H1 (cell line): ENCODE data around the gene FRMD6. TPM values are rescaled to one million over a fixed set of nuclear protein-coding genes. Genes with fewer than 3 reads are reported as not detected.

Source experiments
- BRCA1 ChIP-seq: IDR thresholded peaks from 2 replicates; pipeline ENCODE4 v1.6.1; 2012; ENCODE audit warnings: low read depth, low read length, improper control_type of control experiment
- CBX8 ChIP-seq: fragments of 300-800, 300-1000 bp; sonication (generic); IDR thresholded peaks from 2 replicates; pipeline ENCODE4 v1.7.1; 2016; ENCODE audit warnings: low read depth, low read length, borderline replicate concordance
- CHD2 ChIP-seq: IDR thresholded peaks from 2 replicates; pipeline ENCODE4 v1.6.1; 2012; ENCODE audit warnings: low read length, improper control_type of control experiment
- EP300 ChIP-seq, 2 experiments: IDR thresholded peaks; 1 replicate in 1 of 2; 2 replicates in 1 of 2; pipeline ENCODE4 v1.6.1; 2011 to 2012; ENCODE audit warnings: low read depth in 2 of 2, low read length in 2 of 2, mild to moderate bottlenecking in 2 of 2, borderline replicate concordance in 1 of 2, inconsistent platforms in 1 of 2, moderate library complexity in 1 of 2
- GTF2F1 ChIP-seq: IDR thresholded peaks from 2 replicates; pipeline ENCODE4 v1.6.1; 2012; ENCODE audit warnings: low read depth, low read length, improper control_type of control experiment, borderline replicate concordance
- JUND ChIP-seq: IDR thresholded peaks from 2 replicates; pipeline ENCODE4 v1.6.1; 2011; ENCODE audit warnings: mild to moderate bottlenecking, improper control_type of control experiment, low read length
- KDM4A ChIP-seq: IDR thresholded peaks from one replicate; pipeline ENCODE4 v1.7.1; 2012; ENCODE audit warnings: low read depth, mild to moderate bottlenecking, moderate library complexity, low read length, inconsistent platforms; ENCODE audit not compliant: severe bottlenecking
- MAFK ChIP-seq: IDR thresholded peaks from 2 replicates; pipeline ENCODE4 v1.6.1; 2012; ENCODE audit warnings: low read depth, mild to moderate bottlenecking, improper control_type of control experiment, low read length
- POLR2A ChIP-seq, 2 experiments: IDR thresholded peaks; 1 replicate in 1 of 2; 2 replicates in 1 of 2; pipeline ENCODE4 v1.6.1; 2011; ENCODE audit warnings: low read depth in 2 of 2, low read length in 2 of 2, mild to moderate bottlenecking in 2 of 2; ENCODE audit errors: control extremely low read depth in 1 of 2
- POLR2AphosphoS5 ChIP-seq: IDR thresholded peaks from 2 replicates; pipeline ENCODE4 v1.6.1; 2011; ENCODE audit warnings: low read depth, low read length
- POU5F1 ChIP-seq: IDR thresholded peaks from 2 replicates; pipeline ENCODE4 v1.6.1; 2011; ENCODE audit warnings: low read depth, mild to moderate bottlenecking, low read length, moderate library complexity
- RXRA ChIP-seq: IDR thresholded peaks from 2 replicates; pipeline ENCODE4 v1.6.1; 2011; ENCODE audit warnings: low read depth, mild to moderate bottlenecking, low read length, moderate library complexity; ENCODE audit not compliant: insufficient read depth
- SAP30 ChIP-seq: fragments of 300-600 bp; sonication (generic); IDR thresholded peaks from 2 replicates; pipeline ENCODE4 v1.7.1; 2012; ENCODE audit warnings: low read length, moderate library complexity, mild to moderate bottlenecking, inconsistent platforms; ENCODE audit not compliant: insufficient read depth, insufficient replicate concordance
- SIN3A ChIP-seq, 2 experiments: IDR thresholded peaks in 1 of 2; conservative IDR thresholded peaks in 1 of 2; 2 replicates each; pipeline ENCODE4 v1.6.1; 2011 to 2012; ENCODE audit warnings: low read length in 2 of 2, improper control_type of control experiment in 1 of 2, low read depth in 1 of 2, mild to moderate bottlenecking in 1 of 2
- SIRT6 ChIP-seq: IDR thresholded peaks from one replicate; pipeline ENCODE4 v1.7.1; 2012; ENCODE audit warnings: low read length, inconsistent platforms
- SP1 ChIP-seq: IDR thresholded peaks from 2 replicates; pipeline ENCODE4 v1.6.1; 2011; ENCODE audit warnings: low read depth, low read length
- SP4 ChIP-seq: IDR thresholded peaks from 2 replicates; pipeline ENCODE4 v1.6.1; 2012; ENCODE audit warnings: low read length, inconsistent platforms
- SRF ChIP-seq: IDR thresholded peaks from 2 replicates; pipeline ENCODE4 v1.6.1; 2011; ENCODE audit warnings: mild to moderate bottlenecking, low read depth, low read length, moderate library complexity
- TEAD4 ChIP-seq: IDR thresholded peaks from 2 replicates; pipeline ENCODE4 v1.6.1; 2012; ENCODE audit warnings: low read depth, low read length, inconsistent platforms, mixed read lengths
- YY1 ChIP-seq: IDR thresholded peaks from 2 replicates; pipeline ENCODE4 v1.6.1; 2011; ENCODE audit warnings: low read depth, mild to moderate bottlenecking, low read length
- polyA plus RNA-seq, 7 experiments: library from polyadenylated mRNA; depleted of rRNA in 3 of 7; stranded (reverse) in 5 of 7; unstranded in 2 of 7; fragments of >200 nt in 5 of 7; fragments of 200-250 nt in 2 of 7; gene quantifications; 1 replicate in 5 of 7; 2 replicates in 1 of 7; 4 replicates in 1 of 7; pipeline versions ENCODE4 v1.2.1 to v1.2.3, GENCODE V29; 2011 to 2013; ENCODE audit warnings: missing spikeins in 2 of 7, mixed read lengths in 2 of 7
- total RNA-seq: library from RNA; stranded (reverse); fragmentation: NEBNext Ultra II Directional; extraction: Animal tissue kit (Norgen Biotek cat#: 25700); gene quantifications from 2 replicates; pipeline ENCODE4 v1.2.1, GENCODE V29; 2021
- TF ChIP-seq, protein P1 (sequence below): IDR thresholded peaks from 2 replicates; pipeline ENCODE4 v1.6.1; 2012; ENCODE audit warnings: low read length, inconsistent platforms

The FRMD6 gene
- total and polyA plus RNA-seq, 2 of the 8 experiments (the other 6 are each of a cell fraction or from before 2014, with no cell fraction given): 5.4 to 23.7 TPM

DNA sequence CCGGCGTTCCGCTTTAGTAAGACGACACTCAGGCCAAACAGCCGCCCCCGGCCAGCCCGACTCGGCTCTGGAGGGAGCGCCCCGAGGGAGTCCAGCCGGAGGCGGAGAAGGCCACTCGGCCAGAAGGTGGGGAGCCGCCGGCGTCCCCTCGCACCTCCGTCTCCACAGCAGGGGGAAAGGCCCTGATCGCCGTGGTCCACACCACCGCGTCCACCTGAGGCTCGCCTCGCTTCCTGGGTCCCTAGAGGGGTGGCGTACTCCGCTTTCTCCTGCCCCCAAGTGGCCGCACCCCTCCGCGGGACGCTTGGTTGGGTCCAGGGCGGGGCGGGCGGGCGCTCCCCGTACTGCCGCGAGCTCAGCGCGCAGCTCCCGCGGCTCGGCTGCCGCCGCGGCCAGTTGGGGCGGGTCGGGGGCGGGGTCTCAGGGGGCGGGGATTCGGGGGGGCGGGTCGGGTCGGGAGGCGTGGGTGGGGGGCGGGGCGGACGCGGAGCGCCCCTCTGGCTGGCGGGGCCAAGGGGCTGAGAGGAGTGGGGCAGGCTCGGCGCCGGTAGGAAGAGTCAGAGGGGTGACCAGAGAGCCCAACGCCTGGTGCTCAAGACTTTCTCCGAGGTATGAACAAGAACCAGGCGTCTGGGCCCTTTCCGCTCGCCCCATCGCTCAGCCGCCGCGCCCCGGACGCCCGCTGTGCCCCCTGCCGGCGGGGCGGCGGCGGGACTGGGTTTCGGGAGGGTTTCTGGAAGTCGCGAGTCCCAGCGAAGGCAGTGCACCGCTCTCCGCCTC, at the start of gene FRMD6 (continued):
- TF ChIP-seq KDM4A: no peak
- TF ChIP-seq CBX8: no peak
- TF ChIP-seq TEAD4: no peak
- TF ChIP-seq MAFK: no peak
- no peak for TF ChIP-seq SAP30
- no peak for TF ChIP-seq CHD2
- peak; percentile 53; the same call in 1 of the 2 replicates for TF ChIP-seq SP1
- TF ChIP-seq GTF2F1: no peak
- TF ChIP-seq POLR2AphosphoS5: no peak; the same call in none of the 2 replicates
- peak; percentile 60 to 73 for TF ChIP-seq POLR2A (IDR thresholded peaks at IDR 0.05; ENCODE audit: control extremely low read depth in 1 of 2, low read depth in 2 of 2, low read length in 2 of 2)
- TF ChIP-seq, protein P1, sequence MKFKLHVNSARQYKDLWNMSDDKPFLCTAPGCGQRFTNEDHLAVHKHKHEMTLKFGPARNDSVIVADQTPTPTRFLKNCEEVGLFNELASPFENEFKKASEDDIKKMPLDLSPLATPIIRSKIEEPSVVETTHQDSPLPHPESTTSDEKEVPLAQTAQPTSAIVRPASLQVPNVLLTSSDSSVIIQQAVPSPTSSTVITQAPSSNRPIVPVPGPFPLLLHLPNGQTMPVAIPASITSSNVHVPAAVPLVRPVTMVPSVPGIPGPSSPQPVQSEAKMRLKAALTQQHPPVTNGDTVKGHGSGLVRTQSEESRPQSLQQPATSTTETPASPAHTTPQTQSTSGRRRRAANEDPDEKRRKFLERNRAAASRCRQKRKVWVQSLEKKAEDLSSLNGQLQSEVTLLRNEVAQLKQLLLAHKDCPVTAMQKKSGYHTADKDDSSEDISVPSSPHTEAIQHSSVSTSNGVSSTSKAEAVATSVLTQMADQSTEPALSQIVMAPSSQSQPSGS: no peak
- no peak for TF ChIP-seq RXRA
- no peak for TF ChIP-seq SRF
- no peak for TF ChIP-seq YY1
- TF ChIP-seq POU5F1: no peak
- TF ChIP-seq SP4: 0 out of 2 replicates have a peak, but pooled peaks have one; percentile 14
- TF ChIP-seq SIN3A (conservative IDR thresholded peaks at IDR 0.05 in 1 of 2, IDR thresholded peaks at IDR 0.05 in 1 of 2; ENCODE audit: low read depth in 1 of 2, low read length in 2 of 2): peak in 1 of 2 experiments; percentile 57; a peak in 1 of 4 replicates
- no peak for TF ChIP-seq SIRT6
- TF ChIP-seq JUND: peak; percentile 93
- peak in 1 of 2 experiments; percentile 98; a peak in 2 of 3 replicates for TF ChIP-seq EP300 (IDR thresholded peaks at IDR 0.05; ENCODE audit: borderline replicate concordance in 1 of 2, low read depth in 2 of 2, low read length in 2 of 2)
- TF ChIP-seq BRCA1: no peak
- TF ChIP-seq, all 59 proteins: peak for 16
